H1 (cell line): ENCODE results near the gene BAG2.

ENCODE experiments used
- CHD1 ChIP-seq: IDR thresholded peaks from 2 replicates; pipeline ENCODE4 v1.6.1; 2012; ENCODE audit warnings: low read depth, low read length, improper control_type of control experiment
- EGR1 ChIP-seq: IDR thresholded peaks from 2 replicates; pipeline ENCODE4 v1.6.1; 2011; ENCODE audit warnings: low read depth, low read length, borderline replicate concordance
- MAX ChIP-seq: IDR thresholded peaks from 2 replicates; pipeline ENCODE4 v1.6.1; 2012; ENCODE audit warnings: inconsistent platforms
- POLR2AphosphoS5 ChIP-seq: IDR thresholded peaks from 2 replicates; pipeline ENCODE4 v1.6.1; 2011; ENCODE audit warnings: low read depth, low read length
- RFX5 ChIP-seq: IDR thresholded peaks from 2 replicates; pipeline ENCODE4 v1.6.1; 2011; ENCODE audit warnings: low read depth, low read length, improper control_type of control experiment, borderline replicate concordance
- SIN3A ChIP-seq, 2 experiments: IDR thresholded peaks in 1 of 2; conservative IDR thresholded peaks in 1 of 2; 2 replicates each; pipeline ENCODE4 v1.6.1; 2011 to 2012; ENCODE audit warnings: low read length in 2 of 2, improper control_type of control experiment in 1 of 2, low read depth in 1 of 2, mild to moderate bottlenecking in 1 of 2
- YY1 ChIP-seq: IDR thresholded peaks from 2 replicates; pipeline ENCODE4 v1.6.1; 2011; ENCODE audit warnings: low read depth, mild to moderate bottlenecking, low read length
- TF ChIP-seq, protein P1 (sequence below), 3 experiments: IDR thresholded peaks; 1 replicate in 2 of 3; 2 replicates in 1 of 3; pipeline versions ENCODE4 v1.5.1 to v1.6.1; 2011; ENCODE audit warnings: low read length in 3 of 3, mild to moderate bottlenecking in 3 of 3, inconsistent platforms in 2 of 3, low read depth in 1 of 3, moderate library complexity in 1 of 3; ENCODE audit not compliant: insufficient read depth in 1 of 3; ENCODE audit errors: control extremely low read depth in 1 of 3

DNA sequence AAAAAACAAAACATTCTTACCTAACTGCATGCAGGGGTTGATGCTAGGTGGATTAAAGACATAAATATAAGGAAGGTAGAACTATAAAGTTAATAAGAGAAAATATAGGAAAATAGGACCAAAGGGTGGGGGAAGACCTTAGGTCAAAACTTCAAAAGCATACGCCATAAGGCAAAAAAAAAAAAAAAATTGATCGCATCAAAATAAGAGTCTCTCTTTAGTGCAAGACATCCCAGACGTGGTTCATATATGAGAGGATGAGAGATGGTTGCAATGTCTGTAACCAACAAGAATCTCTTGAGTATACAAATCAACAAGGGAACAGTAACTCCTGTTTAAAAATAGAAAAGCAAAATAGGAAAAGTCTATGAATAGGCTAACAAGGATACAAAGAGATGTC lies 8.5 kb downstream of the BAG2 start:
- TF ChIP-seq, protein P1, sequence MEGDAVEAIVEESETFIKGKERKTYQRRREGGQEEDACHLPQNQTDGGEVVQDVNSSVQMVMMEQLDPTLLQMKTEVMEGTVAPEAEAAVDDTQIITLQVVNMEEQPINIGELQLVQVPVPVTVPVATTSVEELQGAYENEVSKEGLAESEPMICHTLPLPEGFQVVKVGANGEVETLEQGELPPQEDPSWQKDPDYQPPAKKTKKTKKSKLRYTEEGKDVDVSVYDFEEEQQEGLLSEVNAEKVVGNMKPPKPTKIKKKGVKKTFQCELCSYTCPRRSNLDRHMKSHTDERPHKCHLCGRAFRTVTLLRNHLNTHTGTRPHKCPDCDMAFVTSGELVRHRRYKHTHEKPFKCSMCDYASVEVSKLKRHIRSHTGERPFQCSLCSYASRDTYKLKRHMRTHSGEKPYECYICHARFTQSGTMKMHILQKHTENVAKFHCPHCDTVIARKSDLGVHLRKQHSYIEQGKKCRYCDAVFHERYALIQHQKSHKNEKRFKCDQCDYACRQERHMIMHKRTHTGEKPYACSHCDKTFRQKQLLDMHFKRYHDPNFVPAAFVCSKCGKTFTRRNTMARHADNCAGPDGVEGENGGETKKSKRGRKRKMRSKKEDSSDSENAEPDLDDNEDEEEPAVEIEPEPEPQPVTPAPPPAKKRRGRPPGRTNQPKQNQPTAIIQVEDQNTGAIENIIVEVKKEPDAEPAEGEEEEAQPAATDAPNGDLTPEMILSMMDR (IDR thresholded peaks at IDR 0.05; ENCODE audit: control extremely low read depth in 1 of 3, insufficient read depth in 1 of 3, low read depth in 1 of 3, low read length in 3 of 3): no peak
- TF ChIP-seq POLR2AphosphoS5 (no peak), SIN3A (conservative IDR thresholded peaks at IDR 0.05 in 1 of 2, IDR thresholded peaks at IDR 0.05 in 1 of 2; ENCODE audit: low read depth in 1 of 2, low read length in 2 of 2) (no peak), CHD1 (no peak), EGR1 (no peak), YY1 (no peak), MAX (no peak), RFX5 (no peak)
